DND-41 (cell line): ENCODE measurements around the gene HIC1.

Source experiments
- EZH2 ChIP-seq: IDR thresholded peaks from 3 replicates; pipeline ENCODE4 v1.6.1; 2012; ENCODE audit warnings: borderline replicate concordance, low read depth, mild to moderate bottlenecking, moderate library complexity, low read length, inconsistent platforms; ENCODE audit not compliant: severe bottlenecking
- TF ChIP-seq, protein P1 (sequence below): IDR thresholded peaks from 2 replicates; pipeline ENCODE4 v1.5.1; 2012; ENCODE audit warnings: borderline replicate concordance, low read length, moderate library complexity, mild to moderate bottlenecking; ENCODE audit not compliant: poor library complexity, severe bottlenecking; ENCODE audit errors: extremely low read depth

DNA sequence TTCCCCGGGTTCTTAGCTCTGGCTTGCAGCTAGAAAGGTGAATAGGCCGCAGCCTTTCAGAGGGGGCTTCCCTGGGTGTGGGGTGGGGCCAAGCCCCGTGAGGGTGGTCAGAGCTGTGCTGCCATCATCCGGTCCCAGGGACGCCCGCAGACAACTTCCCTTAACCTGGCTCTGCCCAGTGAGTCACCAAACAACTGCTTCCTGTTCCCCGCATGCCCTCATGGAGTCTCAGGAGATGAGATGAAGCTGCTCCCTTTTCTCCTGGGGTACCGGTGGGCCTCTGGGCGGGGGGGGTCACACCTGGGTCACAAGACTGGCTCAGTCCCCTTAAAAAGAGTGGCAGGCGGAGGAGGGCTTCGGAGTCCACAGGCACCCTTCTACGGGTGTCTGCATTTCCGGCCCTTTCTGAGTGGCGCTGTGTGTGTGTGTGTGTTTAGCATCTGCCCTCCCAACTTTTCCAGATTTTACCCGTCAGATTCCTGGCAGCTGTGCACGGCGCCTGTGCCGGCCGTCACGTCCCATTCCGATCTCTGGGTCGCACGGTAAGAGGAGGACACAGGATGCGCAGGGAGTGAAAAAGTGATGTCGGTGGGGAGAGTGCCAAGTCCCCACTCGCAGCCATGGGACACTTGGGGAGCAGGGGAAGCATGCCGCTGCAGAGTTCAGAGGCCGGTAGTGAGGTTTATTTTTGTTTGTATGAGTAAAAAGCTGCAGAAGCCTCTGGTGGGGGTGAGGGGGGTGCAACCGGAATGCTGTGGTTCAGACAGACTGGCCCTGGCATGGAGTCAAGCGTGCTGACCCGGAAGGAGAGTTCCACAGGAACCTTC, 16.8 kb downstream of the HIC1 start:
- no peak for TF ChIP-seq EZH2
- TF ChIP-seq, protein P1, sequence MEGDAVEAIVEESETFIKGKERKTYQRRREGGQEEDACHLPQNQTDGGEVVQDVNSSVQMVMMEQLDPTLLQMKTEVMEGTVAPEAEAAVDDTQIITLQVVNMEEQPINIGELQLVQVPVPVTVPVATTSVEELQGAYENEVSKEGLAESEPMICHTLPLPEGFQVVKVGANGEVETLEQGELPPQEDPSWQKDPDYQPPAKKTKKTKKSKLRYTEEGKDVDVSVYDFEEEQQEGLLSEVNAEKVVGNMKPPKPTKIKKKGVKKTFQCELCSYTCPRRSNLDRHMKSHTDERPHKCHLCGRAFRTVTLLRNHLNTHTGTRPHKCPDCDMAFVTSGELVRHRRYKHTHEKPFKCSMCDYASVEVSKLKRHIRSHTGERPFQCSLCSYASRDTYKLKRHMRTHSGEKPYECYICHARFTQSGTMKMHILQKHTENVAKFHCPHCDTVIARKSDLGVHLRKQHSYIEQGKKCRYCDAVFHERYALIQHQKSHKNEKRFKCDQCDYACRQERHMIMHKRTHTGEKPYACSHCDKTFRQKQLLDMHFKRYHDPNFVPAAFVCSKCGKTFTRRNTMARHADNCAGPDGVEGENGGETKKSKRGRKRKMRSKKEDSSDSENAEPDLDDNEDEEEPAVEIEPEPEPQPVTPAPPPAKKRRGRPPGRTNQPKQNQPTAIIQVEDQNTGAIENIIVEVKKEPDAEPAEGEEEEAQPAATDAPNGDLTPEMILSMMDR = no peak
